Frontal cortex (tissue), 4 donors: ENCODE results near the gene SPINK4. TPM values are rescaled to one million over a fixed set of nuclear protein-coding genes. Genes with fewer than 3 reads are reported as not detected.

ENCODE experiments used
- DNase-seq, 2 donors: peaks; one replicate each; pipeline ENCODE4 v3.0.0; 2012; ENCODE audit warnings: low spot score in 2 of 2
- FAIRE-seq: peaks from 2 replicates; lab custom pipeline; 2012; peaks lifted over from hg19 to GRCh38; lab: Jason Lieb, UNC
- total RNA-seq: library from RNA; depleted of rRNA; stranded (reverse); fragments of >200 nt; gene quantifications from one replicate; pipeline ENCODE4 v1.2.3, GENCODE V29; 2014
- donor health status: control.
- donor health status: control.
- donor health status: control.

SPINK4 gene
- total RNA-seq, result not detected

GRCh38 chr9:33239921-33240320 lies at the start of gene SPINK4:
Gene SPINK4, plus strand, starts transcription at chr9:33240167. Its CDS starts 42 bp downstream, at chr9:33240209.
- DNase-seq (no peak), FAIRE-seq (no peak)

GRCh38 chr9:33192493-33193255 lies 47.3 kb upstream of the SPINK4 start:
- no peak for DNase-seq
- no peak for FAIRE-seq

GRCh38 chr9:33193818-33194217 lies 46.1 kb upstream of the SPINK4 start:
- no peak for FAIRE-seq
- no peak for DNase-seq

- no peak for FAIRE-seq
- DNase-seq, result no peak
These were observed 43.2 kb upstream of the SPINK4 start for GRCh38 chr9:33196736-33197135.

- no peak for DNase-seq
- no peak for FAIRE-seq
These were observed 42.5 kb upstream of the SPINK4 start for GRCh38 chr9:33197279-33198152.

- FAIRE-seq, result no peak
- DNase-seq, result no peak
These were observed 41.8 kb upstream of the SPINK4 start for GRCh38 chr9:33198165-33198564.

- FAIRE-seq, result no peak
- no peak for DNase-seq
These were observed 37.9 kb upstream of the SPINK4 start for GRCh38 chr9:33202018-33202417.

GRCh38 chr9:33202552-33203201 lies 37.3 kb upstream of the SPINK4 start:
- DNase-seq, result no peak
- FAIRE-seq, result no peak

GRCh38 chr9:33209394-33209793 lies 30.6 kb upstream of the SPINK4 start:
- no peak for FAIRE-seq
- no peak for DNase-seq

GRCh38 chr9:33210006-33210715 lies 29.8 kb upstream of the SPINK4 start:
- DNase-seq (no peak), FAIRE-seq (no peak)

- DNase-seq (no peak), FAIRE-seq (no peak)
These were observed 28.1 kb upstream of the SPINK4 start for GRCh38 chr9:33211695-33212393.

GRCh38 chr9:33220681-33221567 lies 19.0 kb upstream of the SPINK4 start:
- no peak for DNase-seq
- no peak for FAIRE-seq

- DNase-seq, result no peak
These were observed 18.4 kb upstream of the SPINK4 start for GRCh38 chr9:33221568-33221884.

GRCh38 chr9:33222031-33222430 lies 17.9 kb upstream of the SPINK4 start:
- DNase-seq (no peak), FAIRE-seq (no peak)

More at GRCh38 chr9:33221568-33221884, 18.4 kb upstream of the SPINK4 start:
- FAIRE-seq, result no peak

GRCh38 chr9:33223696-33224095 lies 16.3 kb upstream of the SPINK4 start:
- DNase-seq, result no peak
- no peak for FAIRE-seq

GRCh38 chr9:33225319-33226147 lies 14.4 kb upstream of the SPINK4 start:
- DNase-seq (peak; percentile 11 to 51), FAIRE-seq (peak; percentile 39)

- FAIRE-seq (no peak), DNase-seq (no peak)
These were observed 13.0 kb upstream of the SPINK4 start for GRCh38 chr9:33227008-33227398.

- FAIRE-seq, result no peak
- DNase-seq, result no peak
These were observed 12.2 kb upstream of the SPINK4 start for GRCh38 chr9:33227741-33228140.
